Endothelial cell of umbilical vein (primary cell): ENCODE data around the gene GLDN. TPM values are rescaled to one million over a fixed set of nuclear protein-coding genes. Genes with fewer than 3 reads are reported as not detected.

ENCODE experiments used
- BruUV-seq: library from RNA; stranded (reverse); fragments of 400-500 nt; replicated peaks from 2 replicates; lab custom pipeline; 2021; lab: Mats Ljungman, UMichigan
- CTCF ChIA-PET: fragments of 300-600, 350-600 bp; sonication (Branson Sonifier 250); formaldehyde crosslinking; loops from one replicate; lab custom pipeline; 2021; ENCODE audit warnings: antibody characterized with exemption, inconsistent platforms; lab: Charles Lee
- POLR2A ChIA-PET: fragments of 300-600, 350-600 bp; sonication (Branson Sonifier 250); formaldehyde crosslinking; loops from one replicate; lab custom pipeline; 2021; ENCODE audit warnings: antibody characterized with exemption, inconsistent platforms; lab: Charles Lee
- DNase-seq: peaks from one replicate; pipeline ENCODE4 v3.0.0-alpha.2; 2011; ENCODE audit warnings: low read depth, low spot score
- FAIRE-seq: peaks from 2 replicates; lab custom pipeline; 2011; peaks lifted over from hg19 to GRCh38; lab: Jason Lieb, UNC
- H2AFZ ChIP-seq: 2 replicates; pipeline ENCODE4 v1.6.0; 2012; ENCODE audit warnings: low read depth, low read length, control low read depth, inconsistent platforms
- H3K27ac ChIP-seq: 2 replicates; pipeline ENCODE4 v1.5.1; 2011; ENCODE audit warnings: low read depth, mild to moderate bottlenecking, control low read depth, low read length, moderate library complexity; ENCODE audit not compliant: insufficient read depth
- H3K27me3 ChIP-seq, 2 experiments: 2 replicates each; pipeline versions ENCODE4 v1.6.0 to v1.6.1; 2011; ENCODE audit warnings: low read length in 2 of 2, mixed read lengths in 1 of 2; ENCODE audit not compliant: control insufficient read depth in 2 of 2, insufficient read depth in 2 of 2
- H3K36me3 ChIP-seq, 2 experiments: 2 replicates in 1 of 2; 3 replicates in 1 of 2; pipeline ENCODE4 v1.5.1; 2011; ENCODE audit warnings: low read length in 2 of 2, mild to moderate bottlenecking in 1 of 2, moderate library complexity in 1 of 2; ENCODE audit not compliant: control insufficient read depth in 2 of 2, insufficient read depth in 2 of 2; ENCODE audit errors: extremely low read depth in 1 of 2
- H3K4me1 ChIP-seq: 3 replicates; pipeline ENCODE4 v1.5.1; 2011; ENCODE audit warnings: mild to moderate bottlenecking, low read length; ENCODE audit not compliant: control insufficient read depth, insufficient read depth; ENCODE audit errors: extremely low read depth
- H3K4me2 ChIP-seq: 2 replicates; pipeline ENCODE4 v1.6.1; 2011; ENCODE audit warnings: low read length, control low read depth, mixed read lengths; ENCODE audit not compliant: insufficient read depth
- H3K4me3 ChIP-seq, 3 experiments: fragments of 200-600 bp in 1 of 3; sonication (generic), shearing (Covaris generic) in 1 of 3; replicated peaks in 1 of 3; 2 replicates each; pipeline ENCODE4 v1.5.1; 2011 to 2016; ENCODE audit warnings: control low read depth in 3 of 3, low read length in 3 of 3, mild to moderate bottlenecking in 2 of 3, inconsistent platforms in 1 of 3, low read depth in 1 of 3, moderate library complexity in 1 of 3; ENCODE audit not compliant: insufficient read depth in 1 of 3
- H3K79me2 ChIP-seq: 2 replicates; pipeline ENCODE4 v1.6.0; 2012; ENCODE audit warnings: low read length, inconsistent platforms; ENCODE audit not compliant: control insufficient read depth, insufficient read depth
- H3K9ac ChIP-seq: replicated peaks from 2 replicates; pipeline ENCODE3; 2011; ENCODE audit warnings: low read length, control low read depth; ENCODE audit not compliant: insufficient read depth; ENCODE audit errors: extremely low read depth
- H3K9me1 ChIP-seq: replicated peaks from 3 replicates; pipeline ENCODE4 v1.6.0; 2011; ENCODE audit warnings: mild to moderate bottlenecking, low read length; ENCODE audit not compliant: control insufficient read depth, insufficient read depth; ENCODE audit errors: extremely low read depth
- H3K9me3 ChIP-seq: replicated peaks from 2 replicates; pipeline ENCODE4 v1.5.1; 2012; ENCODE audit warnings: low read length, inconsistent platforms; ENCODE audit not compliant: control insufficient read depth, insufficient read depth
- H4K20me1 ChIP-seq: replicated peaks from 2 replicates; pipeline ENCODE3; 2011; ENCODE audit warnings: mild to moderate bottlenecking, low read length; ENCODE audit not compliant: control insufficient read depth, insufficient read depth; ENCODE audit errors: extremely low read depth
- EZH2 ChIP-seq: IDR thresholded peaks from 2 replicates; pipeline ENCODE4 v1.6.1; 2012; ENCODE audit warnings: borderline replicate concordance, low read depth, mild to moderate bottlenecking, moderate library complexity, low read length, inconsistent platforms; ENCODE audit not compliant: severe bottlenecking
- FOS ChIP-seq: IDR thresholded peaks from 2 replicates; pipeline ENCODE4 v1.6.1; 2011; ENCODE audit warnings: mild to moderate bottlenecking, low read length, moderate library complexity, borderline replicate concordance; ENCODE audit not compliant: insufficient read depth
- JUN ChIP-seq: IDR thresholded peaks from 2 replicates; pipeline ENCODE4 v1.6.1; 2011; ENCODE audit warnings: borderline replicate concordance, low read depth; ENCODE audit not compliant: insufficient read length, insufficient read depth
- MYC ChIP-seq: IDR thresholded peaks from one replicate; pipeline ENCODE4 v1.6.1; 2011; ENCODE audit warnings: mild to moderate bottlenecking, low read depth, low read length
- POLR2A ChIP-seq: IDR thresholded peaks from 2 replicates; pipeline ENCODE4 v1.6.1; 2012; ENCODE audit warnings: low read depth, mild to moderate bottlenecking, control low read depth, low read length
- POLR2AphosphoS5 ChIP-seq: IDR thresholded peaks from 2 replicates; pipeline ENCODE4 v1.6.1; 2012; ENCODE audit warnings: low read depth, mild to moderate bottlenecking, control low read depth, low read length, moderate library complexity; ENCODE audit not compliant: insufficient read depth
- dilution Hi-C: fragments of 300-500 bp; cut with MboI; formaldehyde crosslinking; loops from one replicate; pipeline ENCODE4 v1.15.0; 2019; ENCODE audit warnings: low sequenced_read_pairs; ENCODE audit not compliant: extremely low pct_ligation_motif_present
- intact Hi-C: fragments of 100-400 bp; cut with micrococcal nuclease; formaldehyde crosslinking; loops from one replicate; pipeline ENCODE4 v1.10.0; 2022
- polyA plus RNA-seq, 4 experiments: library from polyadenylated mRNA; depleted of rRNA in 3 of 4; stranded (reverse) in 3 of 4; unstranded in 1 of 4; fragments of >200 nt; gene quantifications; 2 replicates each; pipeline versions ENCODE4 v1.2.1 to v1.2.3, GENCODE V29; 2011 to 2012; ENCODE audit warnings: missing spikeins in 1 of 4
- total RNA-seq: library from RNA; stranded (reverse); gene quantifications from 2 replicates; pipeline ENCODE4 v1.2.3, GENCODE V29; 2021
- TF ChIP-seq, protein P1 (sequence below): IDR thresholded peaks from 2 replicates; pipeline ENCODE4 v1.6.1; 2011; ENCODE audit not compliant: insufficient read depth, insufficient read length

The GLDN gene
- total and polyA plus RNA-seq, 2 donors (not counting 3 experiments of a cell fraction or from before 2014, with no cell fraction given) = not detected

DNA sequence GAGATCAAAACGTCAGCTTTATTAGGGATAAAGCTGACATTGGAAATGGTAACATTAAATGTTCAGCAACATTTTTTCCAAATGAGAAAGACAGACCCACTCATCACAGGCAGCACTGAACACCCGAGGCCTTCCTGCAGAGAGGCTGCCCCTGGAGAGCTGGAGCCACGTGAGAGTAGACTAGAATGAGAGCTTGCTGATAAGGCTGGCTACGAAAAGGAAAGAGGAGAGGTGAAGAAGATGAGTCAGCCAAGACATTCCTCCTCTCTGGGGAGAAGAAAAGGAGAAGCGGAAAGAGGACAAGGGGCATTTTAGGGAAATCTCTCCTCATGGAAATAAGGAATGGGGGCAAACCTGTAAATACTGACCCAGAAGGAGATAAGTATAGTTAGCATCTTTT lies 10.3 kb upstream of the GLDN start:
- Histone ChIP-seq H3K4me1 (peaks cover 16% of the 10 kb centered on the region), H3K79me2 (no peaks in the 10 kb centered on the region), H3K4me3 (no peak overlapping the region), H3K9me1 (no peaks in the 10 kb centered on the region), H3K4me2 (no peak overlapping the region), H3K27me3 (peaks cover 80 to 87% of the 10 kb centered on the region in 2 experiments), H3K36me3 (no peaks in the 10 kb centered on the region), H3K9ac (no peak overlapping the region), H3K27ac (no peak overlapping the region), H2AFZ (no peak overlapping the region), H4K20me1 (peaks cover 4% of the 10 kb centered on the region), H3K9me3 (no peaks in the 10 kb centered on the region)
- no peak for FAIRE-seq
- BruUV-seq = no TSS peak
- intact Hi-C loops = loop anchor here (5.0 kb wide), 1 partner anchor 49 kb away; no protein-coding TSS in a partner anchor
- dilution Hi-C loops = no loop called here
- TF ChIP-seq, protein P1, sequence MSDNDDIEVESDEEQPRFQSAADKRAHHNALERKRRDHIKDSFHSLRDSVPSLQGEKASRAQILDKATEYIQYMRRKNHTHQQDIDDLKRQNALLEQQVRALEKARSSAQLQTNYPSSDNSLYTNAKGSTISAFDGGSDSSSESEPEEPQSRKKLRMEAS = no peak
- no peak for TF ChIP-seq POLR2A
- no peak for TF ChIP-seq JUN
- no peak for TF ChIP-seq MYC
- no peak for TF ChIP-seq POLR2AphosphoS5
- no peak for TF ChIP-seq FOS
- TF ChIP-seq EZH2 = no peak
- ChIA-PET POLR2A (no interaction called here), CTCF (interaction anchor here (1.7 kb wide), 1 partner anchor 50 kb away, joined by 3 read pairs; no protein-coding TSS in a partner anchor)
- DNase-seq = no peak
